Heart right ventricle (tissue), 16 donors: ENCODE results near the gene DUSP7. TPM values are rescaled to one million over a fixed set of nuclear protein-coding genes. Genes with fewer than 3 reads are reported as not detected.

Source experiments
- ATAC-seq, 8 donors: fragments of 200-7000 bp; cut with Tn5 transposase; one replicate each; pipeline ENCODE4 v1.9.1; 2020; ENCODE audit warnings: mild to moderate bottlenecking in 8 of 8, moderate library complexity in 8 of 8, moderate number of reproducible peaks in 1 of 8
- DNase-seq, 2 donors: peaks; one replicate each; pipeline ENCODE4 v3.0.0-alpha.2; 2020
- H3K27ac ChIP-seq, 10 donors: fragments of 200-600 bp; sonication (generic) in 2 of 10; one replicate each; pipeline versions ENCODE4 v1.5.0 to v1.8.0; 2020 to 2022; ENCODE audit warnings: mild to moderate bottlenecking in 3 of 10
- H3K27me3 ChIP-seq, 7 donors: fragments of 200-600 bp; one replicate each; pipeline ENCODE4 v1.8.0; 2021 to 2022; ENCODE audit warnings: mild to moderate bottlenecking in 2 of 7
- H3K36me3 ChIP-seq, 9 donors: fragments of 200-600 bp; sonication (generic) in 1 of 9; one replicate each; pipeline versions ENCODE4 v1.5.0 to v1.8.0; 2020 to 2022; ENCODE audit warnings: mild to moderate bottlenecking in 2 of 9
- H3K4me1 ChIP-seq, 9 donors: fragments of 200-600 bp; sonication (generic) in 1 of 9; one replicate each; pipeline versions ENCODE4 v1.5.0 to v1.8.0; 2020 to 2022; ENCODE audit warnings: mild to moderate bottlenecking in 4 of 9
- H3K4me3 ChIP-seq, 10 donors: fragments of 200-600 bp; sonication (generic) in 2 of 10; one replicate each; pipeline versions ENCODE4 v1.5.0 to v1.8.0; 2020 to 2022; ENCODE audit warnings: mild to moderate bottlenecking in 7 of 10, moderate library complexity in 2 of 10
- H3K9me3 ChIP-seq, 11 donors: fragments of 200-600 bp in 10 of 11; sonication (generic) in 2 of 11; one replicate each; pipeline versions ENCODE4 v1.5.0 to v1.8.0; 2013 to 2022; ENCODE audit warnings: mild to moderate bottlenecking in 2 of 11, control low read depth in 1 of 11, moderate library complexity in 1 of 11
- WGBS, 2 donors: extraction: QIAGEN DNeasy Blood & Tissue Kit; methylation state at CpG; one replicate each; pipeline ENCODE4 v1.1.7; 2013; ENCODE audit warnings: inconsistent platforms in 1 of 2; 5-methylcytosine and 5-hydroxymethylcytosine counted together
- intact Hi-C, 10 donors: fragments of 100-400 bp; cut with DNase I; formaldehyde crosslinking; loops; one replicate each; pipeline versions ENCODE4 v1.11.1 to v1.14.2; 2022
- polyA plus RNA-seq, 2 donors: library from polyadenylated mRNA; stranded (reverse); fragments of 200-250 nt; gene quantifications; one replicate each; pipeline ENCODE4 v1.2.3, GENCODE V29; 2013
- total RNA-seq, 10 donors: library from RNA; stranded (reverse); fragmentation: NEBNext Ultra II Directional in 3 of 10; extraction: Animal tissue kit (Norgen Biotek cat#: 25700) in 3 of 10; gene quantifications; one replicate each; pipeline versions ENCODE4 v1.2.1 to v1.2.4, GENCODE V29; 2021 to 2023
- TF ChIP-seq, protein P1 (sequence below), 9 donors: fragments of 200-600 bp; sonication (generic) in 2 of 9; IDR thresholded peaks; one replicate each; pipeline versions ENCODE4 v1.5.0 to v1.8.0; 2021 to 2022; ENCODE audit warnings: antibody characterized with exemption in 9 of 9, mild to moderate bottlenecking in 5 of 9, moderate library complexity in 1 of 9
- donor health status: Arrhythmogenic right ventricular cardiomyopathy.
- donor health status: ischemic (EF 13 %, LVEDD 7.1; RV severe dilation, severe dysfunction).
- donor health status: healthy with polysubstance abuse.
- donor health status: DM: no; HTN: yes; CAD: no.
- donor health status: DM: no; HTN: no; CAD: no.
- donor health status: ischemic (EF 25% LVEDD 6.9; RV normal size, moderate dysfunction).
- donor health status: ischemic (EF 25% LVEDD 5.7; RV mildly dilated, moderate dysfunction).
- donor health status: healthy.
- donor health status: DM: yes; HTN: yes; CAD: no.
- donor health status: Ischemic cardiomyopathy.
- donor health status: ischemic (EF 35%, LVEDD 5.7; RV mildly dilated, moderate dysfunction).
- donor health status: nonischemic (EF 11% LVEDD 7.7; RV severe dilation, severe dysfunction).
- donor health status: DM: yes; HTN: yes; CAD: no.
- donor health status: PGD.
- donor health status: ischemic (EF 29% LVEDD 5.4; RV normal size, mild dysfunction).
- donor health status: nonischemic (EF 23%, LVEDD 6.1; RV moderate dilation, normal function).

DUSP7 gene
- total and polyA plus RNA-seq, 12 donors, result 10.4 to 29.7 (median 15.8) TPM

DNA sequence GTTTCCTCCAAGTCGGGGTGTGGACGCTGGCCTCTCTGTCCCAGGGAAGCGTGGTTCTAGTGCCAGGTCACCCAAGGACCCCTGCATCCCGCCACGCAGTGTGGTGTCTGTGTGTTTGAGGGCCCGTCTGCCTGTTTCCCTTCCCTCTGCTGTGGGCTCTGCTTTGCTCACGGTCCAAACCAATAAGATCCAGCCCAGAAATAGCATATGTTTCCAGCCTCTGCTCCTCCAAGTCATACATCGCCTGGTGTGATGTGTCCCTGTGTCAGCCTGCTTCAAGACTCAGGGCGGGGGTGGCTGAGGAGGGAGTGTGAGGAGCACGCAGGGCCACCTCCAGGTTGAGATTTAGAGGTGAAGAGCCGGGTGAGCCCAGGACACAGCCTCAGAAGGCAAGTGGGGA is 38.8 kb downstream of the DUSP7 start:
- Histone ChIP-seq H3K27ac (peak overlapping the region in 8 of 10 donors; percentile 20 to 97 (median 74)), H3K4me3 (no peak overlapping the region), H3K4me1 (peaks cover 44 to 89% (median 70%) of the 10 kb centered on the region in 9 donors), H3K36me3 (no peaks in the 10 kb centered on the region), H3K9me3 (no peaks in the 10 kb centered on the region), H3K27me3 (no peaks in the 10 kb centered on the region)
- no peak for DNase-seq
- intact Hi-C loops, result no loop called here
- no peak for ATAC-seq
- TF ChIP-seq, protein P1, sequence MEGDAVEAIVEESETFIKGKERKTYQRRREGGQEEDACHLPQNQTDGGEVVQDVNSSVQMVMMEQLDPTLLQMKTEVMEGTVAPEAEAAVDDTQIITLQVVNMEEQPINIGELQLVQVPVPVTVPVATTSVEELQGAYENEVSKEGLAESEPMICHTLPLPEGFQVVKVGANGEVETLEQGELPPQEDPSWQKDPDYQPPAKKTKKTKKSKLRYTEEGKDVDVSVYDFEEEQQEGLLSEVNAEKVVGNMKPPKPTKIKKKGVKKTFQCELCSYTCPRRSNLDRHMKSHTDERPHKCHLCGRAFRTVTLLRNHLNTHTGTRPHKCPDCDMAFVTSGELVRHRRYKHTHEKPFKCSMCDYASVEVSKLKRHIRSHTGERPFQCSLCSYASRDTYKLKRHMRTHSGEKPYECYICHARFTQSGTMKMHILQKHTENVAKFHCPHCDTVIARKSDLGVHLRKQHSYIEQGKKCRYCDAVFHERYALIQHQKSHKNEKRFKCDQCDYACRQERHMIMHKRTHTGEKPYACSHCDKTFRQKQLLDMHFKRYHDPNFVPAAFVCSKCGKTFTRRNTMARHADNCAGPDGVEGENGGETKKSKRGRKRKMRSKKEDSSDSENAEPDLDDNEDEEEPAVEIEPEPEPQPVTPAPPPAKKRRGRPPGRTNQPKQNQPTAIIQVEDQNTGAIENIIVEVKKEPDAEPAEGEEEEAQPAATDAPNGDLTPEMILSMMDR (IDR thresholded peaks at IDR 0.05), result no peak
- 56 to 57% methylated on average over 11 of the region's 11 CpGs for WGBS, 2 donors

DNA sequence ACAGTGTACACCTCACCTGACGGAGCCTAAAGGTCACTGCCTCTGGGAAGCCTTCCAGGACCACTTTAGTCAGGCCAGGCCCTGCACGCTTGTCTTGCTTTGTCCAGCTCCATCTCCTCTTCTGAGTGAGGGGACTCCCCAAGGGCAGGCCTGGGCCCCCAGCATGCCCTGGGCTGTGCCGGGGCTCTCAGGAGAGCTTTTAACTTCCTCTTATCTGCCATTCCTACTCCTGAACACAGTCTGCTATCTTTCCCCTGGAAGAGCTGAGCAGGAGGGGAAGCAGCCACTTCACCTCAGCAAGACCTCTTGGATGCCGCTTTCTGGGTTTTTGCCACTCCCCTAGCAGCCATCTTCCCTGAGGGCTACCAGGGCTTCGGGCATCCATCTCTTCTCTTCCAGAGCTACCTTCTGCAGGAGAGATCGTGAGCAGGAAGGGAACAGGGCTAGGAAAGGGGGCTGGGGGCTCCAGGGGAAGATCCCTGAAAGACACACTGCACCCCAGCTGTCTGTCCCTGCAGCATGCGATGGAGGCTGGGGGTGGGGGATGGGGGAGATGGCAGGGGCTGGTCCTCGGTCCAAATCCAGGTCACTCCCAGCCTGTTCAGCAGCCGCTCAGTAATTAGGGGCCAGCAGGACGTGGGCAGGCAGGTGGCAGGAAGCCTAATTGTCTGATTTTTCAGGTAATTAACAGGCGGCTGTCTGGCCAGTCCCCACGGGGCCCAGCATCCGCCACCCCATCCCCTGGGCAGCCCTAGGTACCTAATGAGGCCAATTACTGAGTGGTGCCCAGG is 40.7 kb downstream of the DUSP7 start:
- TF ChIP-seq, protein P1 (IDR thresholded peaks at IDR 0.05), result no peak
- no peaks in the 10 kb centered on the region for H3K36me3 ChIP-seq
- peak overlapping the region in 3 of 10 donors; percentile 18 to 93 (median 37) for H3K27ac ChIP-seq
- no peaks in the 10 kb centered on the region for H3K9me3 ChIP-seq
- H3K27me3 ChIP-seq, result no peaks in the 10 kb centered on the region
- ATAC-seq (no peak), DNase-seq (no peak)
- 78 to 82% methylated on average over 13 of the region's 13 CpGs for WGBS, 2 donors
- H3K4me1 ChIP-seq, result peaks cover 25 to 73% (median 52%) of the 10 kb centered on the region in 9 donors
- intact Hi-C loops, result no loop called here
- H3K4me3 ChIP-seq, result no peak overlapping the region

DNA sequence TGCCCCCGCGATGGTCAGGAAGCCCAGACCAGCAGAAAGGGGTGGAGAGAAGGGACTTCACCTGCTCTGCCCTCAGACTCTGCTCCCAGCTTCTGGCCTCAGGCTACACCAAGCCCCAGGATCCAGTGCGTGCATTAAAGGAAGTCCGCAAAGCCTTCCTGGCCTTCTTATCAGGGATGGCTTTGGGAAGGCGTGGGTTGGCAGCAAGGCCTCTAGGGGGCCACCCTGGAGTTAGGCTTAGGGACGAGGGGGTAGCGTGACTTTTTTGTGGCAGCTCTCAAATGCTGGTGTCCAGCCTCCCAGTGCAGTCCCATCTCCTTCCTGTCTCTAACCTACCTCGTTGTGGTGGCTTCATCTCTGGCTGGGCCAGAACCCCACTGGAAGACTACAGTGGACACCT is 41.8 kb downstream of the DUSP7 start:
- ATAC-seq (no peak), DNase-seq (no peak)
- TF ChIP-seq, protein P1 (IDR thresholded peaks at IDR 0.05), result peak in 2 of 9 donors; percentile 13 to 31
- Histone ChIP-seq H3K9me3 (no peaks in the 10 kb centered on the region), H3K36me3 (no peaks in the 10 kb centered on the region), H3K4me1 (peaks cover 18 to 63% (median 42%) of the 10 kb centered on the region in 9 donors), H3K27me3 (no peaks in the 10 kb centered on the region), H3K4me3 (no peak overlapping the region), H3K27ac (no peak overlapping the region)
- 74 to 79% methylated on average over 8 of the region's 8 CpGs for WGBS, 2 donors
- intact Hi-C loops, result loop anchor here in 3 of 10 donors (5.0 kb wide), 3 partner anchors 33 to 533 kb away; no protein-coding TSS in a partner anchor

DNA sequence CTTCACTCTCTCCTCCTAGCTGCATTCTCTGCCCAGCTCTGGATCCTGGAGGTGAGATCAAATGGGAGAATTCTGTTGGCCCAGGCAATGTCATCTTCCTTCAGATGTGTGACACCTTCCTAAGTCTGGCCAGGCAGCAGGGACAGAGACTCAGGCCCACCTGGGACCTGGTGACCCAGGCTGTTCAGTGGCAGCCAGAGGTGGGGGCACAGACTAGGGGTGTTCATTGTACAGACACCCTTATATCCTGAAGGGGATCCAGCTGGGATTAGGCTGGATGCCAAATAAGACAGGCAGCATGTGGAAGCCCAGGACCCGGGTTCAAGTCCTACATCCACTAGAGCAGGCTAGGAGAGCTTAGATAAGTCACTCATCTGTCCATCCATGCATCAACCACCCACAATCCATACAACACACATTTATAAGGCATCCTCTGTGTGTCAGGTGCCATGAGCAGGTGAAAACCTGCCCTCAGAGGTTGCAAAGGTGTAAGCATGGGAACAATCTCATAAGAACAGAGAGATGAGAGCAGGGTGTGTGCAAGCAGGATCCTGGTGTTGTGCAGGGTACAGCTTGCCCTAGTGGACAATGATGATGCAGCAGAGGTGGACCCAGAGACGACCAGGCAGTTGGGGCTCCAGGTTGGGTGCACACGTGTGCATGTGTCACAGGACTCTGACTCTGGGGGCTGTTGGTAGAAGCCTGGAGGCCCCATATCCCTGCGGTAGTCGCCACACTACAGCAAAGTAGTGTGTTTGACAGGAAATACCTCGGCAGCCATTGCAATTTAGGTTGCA is 42.4 kb downstream of the DUSP7 start:
- H3K27me3 ChIP-seq, result no peaks in the 10 kb centered on the region
- no peaks in the 10 kb centered on the region for H3K36me3 ChIP-seq
- 90 to 91% methylated on average over 6 of the region's 6 CpGs for WGBS, 2 donors
- H3K4me3 ChIP-seq, result no peak overlapping the region
- H3K27ac ChIP-seq, result no peak overlapping the region
- intact Hi-C loops, result loop anchor here in 3 of 10 donors (5.0 kb wide), 3 partner anchors 33 to 533 kb away; no protein-coding TSS in a partner anchor
- H3K9me3 ChIP-seq, result no peaks in the 10 kb centered on the region
- DNase-seq (no peak), ATAC-seq (no peak)
- H3K4me1 ChIP-seq, result peaks cover 13 to 57% (median 36%) of the 10 kb centered on the region in 9 donors
- TF ChIP-seq, protein P1 (IDR thresholded peaks at IDR 0.05), result no peak
